Neural cell (in vitro differentiated cells): ENCODE data around the gene ROBO1.

Experiments
- CTCF ChIP-seq: fragments of 450-650 bp; IDR thresholded peaks from 2 replicates; pipeline ENCODE4 v1.5.1; 2014; ENCODE audit warnings: antibody characterized with exemption, mild to moderate bottlenecking, moderate library complexity; ENCODE audit not compliant: poor library complexity, severe bottlenecking
- EP300 ChIP-seq: fragments of 450-650 bp; conservative IDR thresholded peaks from 2 replicates; pipeline ENCODE4 v1.6.1; 2014; ENCODE audit warnings: antibody characterized with exemption, mild to moderate bottlenecking, moderate library complexity; ENCODE audit not compliant: poor library complexity, severe bottlenecking
- EZH2 ChIP-seq: fragments of 200-600, 300-800 bp; shearing (Covaris generic), sonication (generic); IDR thresholded peaks from 2 replicates; pipeline ENCODE4 v1.6.1; 2014; ENCODE audit warnings: antibody characterized with exemption, low read length, borderline replicate concordance, mild to moderate bottlenecking; ENCODE audit not compliant: insufficient read depth, poor library complexity, severe bottlenecking
- REST ChIP-seq: IDR thresholded peaks from 2 replicates; pipeline ENCODE4 v1.6.1; 2012; ENCODE audit warnings: borderline replicate concordance
- TAF1 ChIP-seq: IDR thresholded peaks from 2 replicates; pipeline ENCODE4 v1.6.1; 2012; ENCODE audit warnings: low read depth

DNA sequence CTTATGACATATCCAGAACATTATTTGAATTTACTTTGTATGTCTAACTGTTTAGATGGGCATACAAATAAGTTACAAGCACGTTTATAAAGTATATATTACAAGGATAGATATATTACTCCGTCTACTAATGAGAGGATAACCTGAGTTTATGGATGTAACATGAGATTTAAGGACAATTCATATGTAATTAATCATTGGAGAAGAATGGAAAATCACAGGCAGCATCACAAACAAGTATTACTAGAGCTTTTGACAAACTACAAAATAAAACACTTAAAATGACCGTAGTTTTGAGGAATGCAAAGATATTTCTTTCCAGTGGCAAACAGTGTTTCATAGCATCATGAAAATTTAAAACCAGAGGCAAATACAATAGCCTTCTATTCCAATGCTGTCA lies 113.8 kb downstream of the ROBO1 start:
- TF ChIP-seq TAF1 (no peak), CTCF (no peak), REST (no peak), EZH2 (no peak), EP300 (no peak)
